Ureter (tissue), 1 donor: ENCODE results near the gene NTN4. TPM values are rescaled to one million over a fixed set of nuclear protein-coding genes. Genes with fewer than 3 reads are reported as not detected.
A peak's percentile ranks its signal among the peaks of the same experiment; 100 is the strongest.
"Not testable (repeated sequence)": the region's sequence is repeated elsewhere in the genome, so short reads cannot be mapped to it uniquely, and the experiment has no call there.

Source experiments
- DNase-seq: peaks from one replicate; pipeline ENCODE4 v3.0.0-alpha.2; 2020; ENCODE audit warnings: low spot score
- total RNA-seq: library from RNA; stranded (reverse); gene quantifications from one replicate; pipeline ENCODE4 v1.2.4, GENCODE V29; 2023
- donor health status: DM: yes; HTN: yes; CAD: no.

Gene NTN4
- total RNA-seq, 1 donor from 2014 or later: 97.7 TPM

DNA sequence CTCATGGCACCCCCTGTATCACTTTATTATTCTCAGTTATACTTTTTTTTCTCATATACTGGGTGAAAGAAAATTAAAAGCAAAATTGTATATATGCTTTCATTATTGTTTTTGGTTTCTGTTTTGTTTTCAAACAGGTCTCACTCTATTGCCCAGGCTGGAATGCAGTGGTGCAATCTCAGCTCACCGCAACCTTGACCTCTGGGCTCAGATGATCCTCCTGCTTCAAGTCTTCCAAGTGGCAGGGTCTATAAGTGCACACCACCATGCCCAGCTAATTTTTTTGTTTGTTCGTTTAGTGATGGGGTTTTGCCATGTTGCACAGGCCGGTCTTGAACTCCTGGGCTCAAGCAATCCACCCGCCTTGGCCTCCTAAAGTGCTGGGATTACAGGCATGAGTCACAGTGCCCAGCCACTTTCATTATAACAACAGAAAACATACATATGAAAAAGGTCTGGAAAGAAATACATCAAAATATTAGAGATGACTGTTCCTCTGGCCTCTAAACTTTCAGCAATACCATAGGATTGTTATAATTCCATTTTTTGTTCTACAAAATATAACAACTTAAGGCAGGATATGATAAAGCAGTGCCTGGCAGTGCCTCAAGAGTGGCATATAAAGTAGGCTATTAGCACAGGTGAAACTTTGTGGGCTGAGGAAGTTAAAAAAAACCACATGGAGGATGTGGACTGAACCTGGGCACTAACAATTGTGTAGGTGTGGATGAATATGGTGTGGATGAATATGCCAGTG lies 5.8 kb upstream of the NTN4 start:
- DNase-seq: no peak

DNA sequence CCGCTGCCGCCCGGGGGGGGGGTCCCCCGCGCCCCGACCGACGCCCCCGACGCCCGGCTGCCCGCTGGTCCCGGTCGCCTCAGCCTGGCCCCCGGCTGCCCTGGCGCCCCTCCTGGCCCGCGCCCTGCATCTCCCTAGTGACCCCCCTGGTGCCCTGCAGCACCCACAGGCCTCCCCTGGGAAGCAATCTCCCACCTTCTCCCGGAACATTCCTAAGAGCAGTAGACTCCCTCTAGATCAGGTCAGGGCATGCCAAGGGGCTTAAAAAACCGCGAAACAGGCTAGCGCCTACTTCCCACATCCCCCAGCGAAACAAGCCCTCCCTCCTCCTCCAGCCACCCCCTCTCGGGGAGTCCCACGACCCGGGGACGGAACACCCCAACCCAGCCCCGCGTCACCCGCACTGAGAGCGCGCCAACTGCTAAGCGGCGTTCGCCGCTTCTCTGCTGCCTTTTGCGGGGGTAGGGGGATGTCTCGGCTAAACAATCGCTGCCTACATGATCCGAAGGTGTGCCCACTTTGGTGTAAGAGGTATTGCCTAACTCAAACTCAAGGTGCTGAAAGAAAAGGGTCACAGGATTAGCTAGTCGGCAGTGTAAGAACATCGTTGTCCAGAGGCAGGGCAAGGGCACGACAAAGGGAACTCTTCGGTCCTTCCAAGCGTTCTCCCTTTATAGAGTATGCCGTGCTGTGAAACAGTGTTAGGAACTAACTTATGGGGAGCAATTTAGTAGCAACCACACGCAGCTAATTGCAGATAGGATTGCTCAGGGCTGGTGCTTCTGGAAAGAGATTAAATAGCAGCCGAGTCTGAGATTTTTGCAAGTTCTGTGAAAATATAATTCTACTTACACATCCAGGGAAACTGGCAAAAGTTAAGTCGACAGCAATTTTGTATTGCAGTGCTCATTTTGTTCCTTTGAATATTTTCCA lies 619 bp upstream of the NTN4 start:
- no peak for DNase-seq

DNA sequence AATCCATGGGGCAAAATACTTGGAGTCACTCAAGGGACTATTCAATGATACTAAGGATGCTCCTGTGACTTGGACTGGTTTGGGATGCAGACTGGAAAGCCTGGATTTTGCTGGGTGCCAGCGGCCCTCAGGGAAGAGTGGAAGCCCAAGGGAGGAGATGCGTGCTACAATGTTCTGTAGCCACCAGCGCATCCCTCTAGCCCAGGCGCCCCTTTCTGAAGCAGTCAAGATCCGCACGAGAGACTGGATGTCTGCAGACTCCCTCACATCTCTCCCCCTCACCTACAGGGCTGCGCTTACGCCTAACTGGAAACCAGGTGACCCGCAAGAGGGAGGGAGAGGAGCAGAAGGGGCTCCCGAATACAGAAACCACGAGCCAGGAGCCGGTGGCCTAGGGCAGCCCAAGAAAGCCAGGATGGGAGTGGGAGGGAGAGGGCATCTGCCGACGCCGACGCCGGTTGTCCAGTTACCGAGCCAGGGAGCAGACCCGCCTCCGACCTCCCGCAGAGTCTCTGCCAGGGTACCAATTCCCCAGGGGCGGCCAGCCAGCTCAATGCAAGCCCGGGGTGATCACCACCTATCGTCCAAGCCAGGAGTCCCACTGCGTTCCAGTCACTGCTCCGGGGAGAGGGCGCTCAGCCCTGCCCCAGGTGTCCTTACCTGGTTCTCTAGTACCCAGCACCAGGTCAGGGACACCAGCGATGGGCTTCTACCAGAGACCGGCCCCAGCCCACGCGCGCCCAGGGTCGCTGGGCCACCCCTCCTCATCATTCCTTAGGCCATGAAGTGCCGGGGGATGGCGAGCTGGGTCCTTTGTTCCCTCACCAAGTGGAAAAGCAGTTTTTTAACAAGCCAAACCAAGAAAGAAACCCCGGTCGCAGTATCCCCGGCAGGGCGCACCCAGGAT lies 1.2 kb downstream of the NTN4 start:
- DNase-seq: peak; percentile 44

DNA sequence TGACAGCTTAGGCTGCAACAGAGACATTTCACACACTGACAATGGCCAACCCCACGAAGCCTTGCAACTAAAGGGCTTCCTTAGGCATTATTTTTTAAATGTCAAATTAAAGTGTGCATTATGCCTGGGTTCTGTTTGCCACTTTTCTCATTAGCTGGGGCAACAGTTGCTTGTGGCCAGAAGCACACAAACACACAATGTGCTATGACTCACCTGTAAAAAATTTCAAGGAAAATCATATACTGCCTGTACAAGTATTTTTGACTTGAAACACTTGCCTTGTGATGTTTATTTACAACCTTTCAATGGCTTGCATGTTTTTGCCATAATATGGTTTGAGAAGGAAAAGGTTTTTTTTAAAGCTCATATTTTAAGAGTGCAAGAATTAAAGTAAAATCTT lies 1.9 kb downstream of the NTN4 start:
- no peak for DNase-seq

DNA sequence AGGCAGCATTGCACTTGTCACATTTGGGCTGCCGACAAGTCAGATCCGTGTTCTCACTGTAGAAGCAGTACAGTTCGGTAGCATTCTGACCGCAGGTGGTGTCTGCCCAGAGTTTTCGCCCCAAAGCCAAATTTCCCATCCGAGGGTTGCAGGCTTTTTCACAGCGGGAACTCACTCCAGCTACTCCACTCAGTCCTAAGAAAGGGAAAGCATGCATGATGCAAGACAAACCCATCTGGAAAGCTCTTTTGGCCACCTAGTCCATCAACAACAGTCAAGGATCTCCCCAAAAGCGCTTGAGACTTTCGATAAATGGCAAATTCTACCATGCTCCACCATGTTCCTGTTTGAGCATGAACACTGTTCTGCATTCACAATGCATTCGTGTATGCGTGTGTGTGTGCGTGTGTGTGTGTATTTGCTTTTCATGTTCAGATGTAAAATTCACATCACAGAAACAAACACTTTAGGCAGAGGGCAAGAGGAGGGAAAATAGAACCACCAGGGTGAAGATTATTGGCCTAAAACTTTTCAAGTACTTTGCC lies 3.2 kb downstream of the NTN4 start:
- DNase-seq: no peak

DNA sequence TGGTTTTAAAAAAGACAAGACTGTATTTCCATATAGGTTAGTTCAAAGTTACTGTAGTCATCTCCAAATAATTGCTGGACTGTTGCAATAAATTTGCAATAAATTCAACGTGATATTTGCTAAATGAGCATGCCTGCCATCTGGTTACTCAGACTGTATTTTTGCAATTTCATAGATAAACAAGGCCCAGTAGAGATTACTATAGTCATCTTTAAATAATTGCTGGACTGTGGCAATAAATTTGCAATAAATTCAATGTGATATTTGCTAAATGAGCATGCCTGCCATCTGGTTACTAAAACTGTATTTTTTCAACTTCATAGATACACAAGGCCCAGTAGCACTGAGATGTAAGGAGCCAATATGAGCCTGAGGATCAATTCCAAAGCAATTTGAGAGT lies 5.6 kb downstream of the NTN4 start:
- no peak for DNase-seq

DNA sequence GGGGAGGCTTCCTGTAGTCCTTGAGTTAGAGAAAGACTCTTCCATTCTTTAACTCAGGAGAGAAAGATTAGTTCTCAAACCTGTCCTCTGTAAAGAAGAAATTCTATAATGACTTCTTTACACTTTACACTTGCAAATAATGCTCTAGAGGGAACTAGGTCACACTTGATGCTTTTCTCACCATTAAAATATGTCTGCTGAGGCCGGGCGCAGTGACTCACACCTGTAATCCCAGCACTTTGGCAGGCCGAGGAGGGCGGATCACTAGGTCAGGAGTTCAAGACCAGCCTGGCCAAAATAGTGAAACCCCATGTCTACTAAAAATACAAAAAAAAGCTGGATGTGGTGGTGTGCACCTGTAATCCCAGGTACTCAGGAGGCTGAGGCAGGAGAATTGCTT lies 6.3 kb downstream of the NTN4 start:
- no peak for DNase-seq

DNA sequence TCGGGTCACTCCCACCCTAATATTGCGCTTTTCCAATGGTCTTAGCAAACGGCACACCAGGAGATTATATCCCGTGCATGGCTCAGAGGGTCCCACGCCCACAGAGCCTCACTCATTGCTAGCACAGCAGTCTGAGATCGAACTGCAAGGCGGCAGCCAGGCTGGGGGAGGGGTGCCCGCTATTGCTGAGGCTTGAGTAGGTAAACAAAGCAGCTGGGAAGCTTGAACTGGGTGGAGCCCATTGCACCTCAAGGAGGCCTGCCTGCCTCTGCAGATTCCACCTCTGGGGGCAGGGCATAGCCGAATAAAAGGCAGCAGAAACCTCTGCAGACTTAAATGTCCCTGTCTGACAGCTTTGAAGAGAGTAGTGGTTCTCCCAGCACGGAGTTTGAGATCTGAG lies 15.1 kb downstream of the NTN4 start:
- not testable (repeated sequence) for DNase-seq

DNA sequence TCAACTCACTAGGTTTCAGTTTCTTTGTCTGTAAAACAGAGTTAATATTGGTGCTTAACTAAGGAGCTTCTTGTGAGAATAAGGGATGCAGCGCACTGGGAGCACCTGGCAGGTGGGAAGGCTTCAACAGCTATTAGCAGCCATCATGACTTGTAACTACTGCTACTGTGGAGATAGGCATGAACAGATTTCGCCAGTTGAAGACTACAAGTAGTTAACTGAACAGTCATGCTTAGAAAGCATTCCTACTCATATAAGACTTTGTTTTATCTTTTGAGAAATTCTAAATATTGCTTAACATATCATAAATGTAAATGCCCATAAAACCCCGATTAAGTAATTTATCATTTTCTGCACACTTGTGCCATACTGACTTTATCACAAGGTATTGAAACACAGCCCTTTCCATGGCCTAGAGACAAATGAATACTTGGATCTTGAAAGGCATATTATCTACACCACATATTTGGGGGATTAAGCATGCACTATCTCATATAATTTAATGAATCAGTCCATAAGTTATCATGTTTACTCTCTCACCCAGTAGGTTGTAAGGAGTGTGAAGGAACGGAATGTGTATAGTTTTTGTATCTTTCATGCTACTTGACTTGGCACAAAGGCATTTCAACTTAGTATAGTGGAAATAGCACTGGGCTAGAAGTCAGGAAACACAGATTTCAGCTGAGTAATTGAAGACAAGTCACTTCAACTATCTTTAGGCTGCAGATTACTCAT lies 16.1 kb downstream of the NTN4 start:
- no peak for DNase-seq

DNA sequence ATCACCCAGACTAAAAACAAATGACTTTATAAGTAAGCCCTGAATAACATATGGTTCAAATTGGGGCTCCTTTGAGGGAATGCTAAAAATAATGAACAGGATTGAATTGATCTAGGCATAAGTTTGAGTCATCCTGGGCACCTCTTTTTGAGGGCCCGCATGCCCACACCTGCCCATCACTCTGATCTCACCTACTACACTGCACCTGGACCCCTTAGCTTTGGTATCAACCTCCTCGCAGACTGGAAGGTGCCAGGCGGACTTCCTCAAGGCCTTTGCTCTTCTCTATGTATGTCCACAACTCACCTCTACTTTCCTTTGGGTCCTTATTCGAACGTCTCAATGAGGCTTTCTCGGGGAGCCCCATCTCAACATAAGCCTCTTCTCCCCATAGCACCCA lies 17.2 kb downstream of the NTN4 start:
- no peak for DNase-seq

DNA sequence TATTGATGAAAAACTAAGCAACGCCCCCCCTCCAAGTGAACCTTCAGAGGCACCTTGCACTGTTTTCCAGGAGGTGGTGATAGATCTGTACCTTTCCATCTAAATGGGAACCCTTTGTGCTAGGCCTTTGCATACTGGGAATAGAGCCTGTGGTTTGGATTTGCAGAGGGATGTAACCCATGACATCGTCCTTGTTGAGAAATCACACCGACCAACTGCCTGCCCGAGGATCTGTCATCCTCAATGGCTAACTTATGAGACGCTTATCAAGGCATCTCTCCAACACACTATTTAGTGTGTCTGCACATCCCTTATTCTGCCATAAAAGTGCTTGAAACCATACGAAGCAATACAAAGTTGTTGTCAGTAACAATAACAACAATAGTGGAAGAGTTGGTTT lies 22.9 kb downstream of the NTN4 start:
- DNase-seq: no peak

DNA sequence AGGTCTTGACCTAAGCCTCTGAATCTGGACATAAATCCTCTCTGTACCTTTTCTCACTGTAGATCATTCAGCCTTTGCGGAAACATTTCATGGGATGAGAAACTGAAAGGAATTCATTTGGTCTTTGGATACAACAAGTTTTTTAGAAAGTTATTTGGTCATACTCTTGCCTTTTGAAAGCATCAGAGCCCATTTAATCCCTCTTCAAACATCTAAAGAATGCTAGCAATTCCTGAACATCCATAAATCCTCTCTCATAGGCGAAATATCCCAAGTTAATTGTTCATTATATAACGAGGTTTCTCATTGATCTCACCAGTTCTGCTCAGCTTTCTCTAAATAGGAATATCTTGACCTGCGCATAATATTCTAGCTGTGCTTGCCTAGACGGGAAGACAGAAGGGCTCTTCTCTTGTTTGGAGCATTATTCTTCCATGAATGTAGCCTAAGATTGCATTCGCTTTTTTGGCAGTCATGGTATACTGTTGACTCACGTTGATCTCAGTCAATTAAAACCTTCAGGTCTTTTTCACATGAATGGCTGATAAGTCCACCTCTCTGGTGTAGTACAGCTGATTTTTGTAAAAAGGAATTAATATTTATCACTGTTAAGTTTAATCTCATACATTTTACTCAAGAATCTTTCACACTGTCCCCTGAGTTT lies 24.1 kb downstream of the NTN4 start:
- no peak for DNase-seq

DNA sequence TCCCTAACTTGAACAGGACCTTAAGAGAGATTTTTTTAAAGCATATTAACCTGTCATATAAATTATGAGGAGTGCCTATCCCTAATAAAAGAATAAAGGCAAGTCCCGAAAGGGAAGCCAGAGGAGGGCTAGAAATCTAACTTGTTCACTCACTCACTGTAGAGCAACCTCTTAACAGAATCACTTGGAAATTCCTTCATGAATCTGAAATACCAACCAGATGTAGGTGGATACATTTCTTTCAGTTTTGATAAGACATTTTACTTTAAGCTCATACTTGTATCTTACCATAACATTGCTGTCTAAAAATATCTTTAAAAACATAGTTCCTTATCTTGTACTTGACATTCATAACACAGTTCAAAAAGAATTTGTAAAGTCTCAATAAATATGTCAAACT lies 25.7 kb downstream of the NTN4 start:
- no peak for DNase-seq

DNA sequence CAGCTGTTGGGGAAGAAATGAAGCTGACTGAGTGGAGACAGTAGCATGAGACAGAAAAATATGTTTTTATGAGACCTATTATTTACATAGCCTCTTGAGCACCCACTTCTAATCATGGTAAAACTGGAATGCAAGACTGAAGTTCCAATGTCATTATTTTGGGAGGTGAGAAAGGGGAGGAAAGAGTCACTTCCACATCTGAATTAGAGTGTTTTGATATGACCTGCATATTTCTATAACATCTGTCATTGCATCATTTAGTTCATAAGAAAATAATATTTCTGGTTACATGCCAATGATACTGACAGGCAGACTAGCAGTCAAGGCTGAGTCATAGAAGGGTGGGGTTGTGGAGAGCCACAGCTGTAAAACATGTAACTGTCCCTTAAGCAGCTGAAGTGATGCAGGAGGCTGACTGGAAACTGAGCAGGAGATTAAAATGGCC lies 26.7 kb downstream of the NTN4 start:
- no peak for DNase-seq

DNA sequence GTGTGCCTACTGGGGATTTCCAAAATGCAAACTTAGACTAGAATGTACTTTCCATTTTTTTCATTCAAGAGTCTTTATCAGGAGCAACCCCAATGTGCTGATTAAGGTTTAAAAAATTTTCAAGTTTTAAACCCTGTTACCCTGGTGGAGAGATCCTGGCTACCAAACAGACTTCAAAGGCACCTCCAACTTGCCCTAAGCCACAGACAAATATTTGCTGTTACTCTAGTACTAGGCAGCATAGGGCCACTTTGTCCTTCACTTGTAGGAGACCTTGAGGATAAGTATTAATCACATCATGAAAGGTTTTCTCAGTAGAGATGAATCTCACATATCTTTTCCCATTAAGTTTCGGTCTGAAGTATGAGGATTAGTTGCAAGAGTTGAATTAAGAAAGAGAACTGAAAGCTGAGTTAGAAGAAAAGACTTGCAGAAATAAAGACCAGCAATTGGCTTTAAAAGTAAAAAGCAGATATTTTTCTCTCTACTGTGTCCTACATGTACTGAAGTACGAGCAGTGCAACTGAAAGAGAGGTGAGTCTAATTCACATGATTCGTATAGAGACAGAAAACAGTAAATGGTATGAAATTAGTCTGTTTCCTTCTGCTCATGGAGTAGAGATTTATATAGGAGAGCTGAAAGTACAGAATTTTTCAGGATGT lies 28.3 kb downstream of the NTN4 start:
- no peak for DNase-seq

DNA sequence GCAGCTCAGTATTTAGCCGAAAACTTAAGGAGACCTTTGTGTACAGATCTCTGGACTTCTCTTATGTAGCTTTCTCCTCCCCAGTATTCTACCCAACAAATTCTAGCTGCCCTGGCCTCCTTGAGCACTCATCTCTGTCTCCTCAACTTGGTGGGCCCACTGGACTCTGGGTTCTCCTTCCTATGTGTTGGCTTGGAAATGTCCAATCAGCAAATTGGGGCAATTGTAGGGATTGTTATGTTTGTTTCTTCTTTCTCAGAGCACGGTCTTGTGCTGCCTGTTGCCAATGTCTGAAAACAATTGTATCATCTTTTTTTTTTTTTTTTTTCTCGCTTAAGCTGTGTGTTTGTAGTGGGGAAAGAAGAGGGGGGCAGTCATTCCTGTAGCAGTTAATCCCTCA lies 30.2 kb downstream of the NTN4 start:
- DNase-seq: no peak

DNA sequence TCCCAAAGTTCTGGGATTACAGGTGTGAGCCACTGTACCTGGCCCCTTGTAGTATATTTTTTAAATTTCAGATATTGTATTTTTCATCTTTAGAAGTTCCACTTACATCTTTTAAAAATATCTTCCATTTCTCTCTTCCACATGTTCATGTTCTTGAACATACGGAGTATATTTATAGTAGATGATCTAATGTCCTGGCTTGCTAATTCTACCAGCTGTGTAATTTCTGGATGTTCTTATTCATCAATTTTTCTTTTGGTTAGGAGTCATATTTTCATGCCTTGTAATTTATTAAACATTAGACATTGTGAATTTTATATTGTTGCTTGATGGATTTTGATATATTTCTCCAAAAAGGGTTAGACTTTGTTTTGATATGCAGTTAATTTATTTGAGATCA lies 30.8 kb downstream of the NTN4 start:
- no peak for DNase-seq

DNA sequence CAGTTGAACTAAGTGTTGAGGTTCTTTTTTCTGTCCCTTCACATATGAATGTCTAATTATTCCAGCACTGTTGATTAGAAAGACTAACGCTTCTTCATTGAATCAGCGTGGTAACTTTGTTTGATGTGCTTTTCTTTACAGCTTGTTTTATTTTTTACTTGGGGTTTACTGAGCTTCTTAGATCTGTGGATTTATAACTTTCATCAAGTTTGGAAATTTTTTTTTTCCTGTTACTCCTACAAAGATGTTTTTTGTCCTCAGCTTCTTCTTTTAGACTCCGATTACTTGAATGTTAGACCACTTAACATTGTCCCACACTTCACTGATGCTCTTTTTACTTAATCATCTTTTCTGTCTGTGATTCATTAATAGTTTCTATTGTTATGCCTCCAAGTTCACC lies 31.5 kb downstream of the NTN4 start:
- no peak for DNase-seq

DNA sequence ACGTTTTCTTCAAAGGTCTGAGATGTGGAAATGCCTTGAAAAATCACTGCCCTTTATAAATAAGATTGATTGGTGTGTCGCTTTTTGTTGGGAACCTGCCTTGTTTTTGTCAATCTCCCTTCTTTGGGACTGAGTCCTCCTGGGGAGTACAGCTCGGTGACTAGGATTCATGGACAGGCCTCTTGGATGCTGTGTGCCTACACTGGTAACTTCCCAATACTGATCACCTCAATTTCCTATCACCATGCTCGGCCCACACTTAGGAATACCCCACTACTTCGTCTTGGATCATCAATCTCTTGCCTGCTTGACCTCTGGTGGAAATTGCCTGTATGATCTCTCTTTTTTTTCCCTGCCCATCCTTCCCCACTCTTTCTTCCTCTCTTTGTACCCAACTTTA lies 34.2 kb downstream of the NTN4 start:
- DNase-seq: no peak
